Measurements from ENCODE around the gene ATXN7L3. TPM values are rescaled to one million over a fixed set of nuclear protein-coding genes. Genes with fewer than 3 reads are reported as not detected.

Gene ATXN7L3
- total and polyA plus RNA-seq, 9 of the 15 experiments (the other 6 are each of a cell fraction or from before 2014, with no cell fraction given), result 0.62 to 66.1 (median 33.2) TPM

GRCh38 chr17:44203731-44204440 lies 4.2 kb upstream of the ATXN7L3 start (continued):
- TF ChIP-seq ZEB2 (IDR thresholded peaks at IDR 0.05) (0 out of 2 replicates have a peak, but pooled peaks have one; percentile 9), NFRKB (IDR thresholded peaks at IDR 0.05; ENCODE audit: low read depth) (no peak), ARID4B (CRISPR knock-in tag; IDR thresholded peaks at IDR 0.05) (0 out of 2 replicates have a peak, but pooled peaks have one; percentile 28), CEBPG (CRISPR knock-in tag; IDR thresholded peaks at IDR 0.05) (peak; percentile 81), CEBPG (tag; conservative IDR thresholded peaks at IDR 0.05 in 1 of 2, IDR thresholded peaks at IDR 0.05 in 1 of 2) (peak; percentile 66 to 67), SMARCA5 (IDR thresholded peaks at IDR 0.05) (0 out of 2 replicates have a peak, but pooled peaks have one; percentile 18), RBM39 (optimal IDR thresholded peaks at IDR 0.05; ENCODE audit: low read depth, low read length) (peak; percentile 40), MCM3 (IDR thresholded peaks at IDR 0.05) (no peak), CEBPB (tag; IDR thresholded peaks at IDR 0.05) (peak; percentile 95), SAP30 (IDR thresholded peaks at IDR 0.05; ENCODE audit: borderline replicate concordance, insufficient read depth, low read depth, low read length, poor library complexity, severe bottlenecking) (no peak), ZNF707 (CRISPR knock-in tag; conservative IDR thresholded peaks at IDR 0.05) (no peak), ZNF431 (CRISPR knock-in tag; IDR thresholded peaks at IDR 0.05) (no peak), RCOR1 (IDR thresholded peaks at IDR 0.05; ENCODE audit: borderline replicate concordance in 1 of 2, low read depth in 2 of 2, low read length in 2 of 2) (0 out of 4 replicates have a peak, but pooled peaks of 1 of the 2 experiments have one; percentile 23)
- TF ChIP-seq, protein P1, sequence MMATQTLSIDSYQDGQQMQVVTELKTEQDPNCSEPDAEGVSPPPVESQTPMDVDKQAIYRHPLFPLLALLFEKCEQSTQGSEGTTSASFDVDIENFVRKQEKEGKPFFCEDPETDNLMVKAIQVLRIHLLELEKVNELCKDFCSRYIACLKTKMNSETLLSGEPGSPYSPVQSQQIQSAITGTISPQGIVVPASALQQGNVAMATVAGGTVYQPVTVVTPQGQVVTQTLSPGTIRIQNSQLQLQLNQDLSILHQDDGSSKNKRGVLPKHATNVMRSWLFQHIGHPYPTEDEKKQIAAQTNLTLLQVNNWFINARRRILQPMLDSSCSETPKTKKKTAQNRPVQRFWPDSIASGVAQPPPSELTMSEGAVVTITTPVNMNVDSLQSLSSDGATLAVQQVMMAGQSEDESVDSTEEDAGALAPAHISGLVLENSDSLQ (IDR thresholded peaks at IDR 0.05), result peak; percentile 77
- TF ChIP-seq, protein P2, sequence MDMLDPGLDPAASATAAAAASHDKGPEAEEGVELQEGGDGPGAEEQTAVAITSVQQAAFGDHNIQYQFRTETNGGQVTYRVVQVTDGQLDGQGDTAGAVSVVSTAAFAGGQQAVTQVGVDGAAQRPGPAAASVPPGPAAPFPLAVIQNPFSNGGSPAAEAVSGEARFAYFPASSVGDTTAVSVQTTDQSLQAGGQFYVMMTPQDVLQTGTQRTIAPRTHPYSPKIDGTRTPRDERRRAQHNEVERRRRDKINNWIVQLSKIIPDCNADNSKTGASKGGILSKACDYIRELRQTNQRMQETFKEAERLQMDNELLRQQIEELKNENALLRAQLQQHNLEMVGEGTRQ (CRISPR knock-in tag; IDR thresholded peaks at IDR 0.05), result no peak

All from K562 (cell line).